ENCODE measurements around the gene NKAP.
"Not testable (repeated sequence)": the region's sequence is repeated elsewhere in the genome, so short reads cannot be mapped to it uniquely, and the experiment has no call there.

NKAP gene

GRCh38 chrX:119954374-119954773 lies 10.8 kb upstream of the NKAP start:
- no peak for TF ChIP-seq CTCF (IDR thresholded peaks at IDR 0.05; ENCODE audit: low read depth, low read length)

DNA sequence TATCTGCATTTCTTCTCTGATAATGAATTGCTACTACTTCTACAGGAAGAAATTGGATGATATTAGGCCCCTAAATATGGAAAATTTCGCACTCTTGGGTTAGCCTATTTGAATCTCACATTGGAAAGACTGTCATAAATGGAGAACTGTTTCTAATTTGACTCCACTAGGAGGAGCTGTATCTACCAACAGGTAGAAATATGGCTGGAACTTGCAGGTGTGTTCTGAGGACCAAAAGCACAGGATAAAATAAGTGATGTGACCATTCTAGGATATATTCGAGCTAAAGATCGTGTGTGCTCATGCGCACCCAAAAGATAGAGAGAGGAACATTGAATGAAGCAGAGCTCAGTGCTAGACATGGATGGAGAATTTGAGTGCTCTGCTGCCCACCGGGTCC lies 4.8 kb upstream of the NKAP start:
- DNase-seq (ENCODE audit: extremely low read depth, low read depth), result no peak
- no peak for TF ChIP-seq CTCF (IDR thresholded peaks at IDR 0.05; ENCODE audit: low read depth, low read length)

More at GRCh38 chrX:119954374-119954773, 10.8 kb upstream of the NKAP start:
- DNase-seq (ENCODE audit: extremely low read depth, low read depth), result no peak

GRCh38 chrX:119945481-119945880 lies 1.9 kb upstream of the NKAP start:
- no peak for DNase-seq (ENCODE audit: extremely low read depth, low read depth)
- TF ChIP-seq CTCF (IDR thresholded peaks at IDR 0.05; ENCODE audit: low read depth, low read length), result no peak

DNA sequence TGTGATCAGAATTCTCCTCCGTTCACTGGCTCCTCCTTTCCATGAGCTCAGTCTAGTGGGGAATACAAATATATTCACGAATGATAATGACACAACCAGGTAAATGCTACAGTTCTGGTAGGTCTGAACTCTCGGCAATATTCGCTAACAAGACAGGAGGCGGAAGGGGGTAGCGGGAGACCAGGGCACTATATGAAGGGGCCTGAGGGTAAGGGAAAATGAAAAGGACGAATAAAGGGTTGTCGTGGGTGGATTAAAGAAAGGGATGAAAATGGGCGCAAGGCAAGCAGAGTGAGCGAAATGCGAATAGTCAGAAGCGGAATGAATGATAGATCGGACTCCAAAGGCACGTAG lies 743 bp downstream of the NKAP start:
- DNase-seq (ENCODE audit: extremely low read depth, low read depth), result no peak
- no peak for TF ChIP-seq CTCF (IDR thresholded peaks at IDR 0.05; ENCODE audit: low read depth, low read length)

DNA sequence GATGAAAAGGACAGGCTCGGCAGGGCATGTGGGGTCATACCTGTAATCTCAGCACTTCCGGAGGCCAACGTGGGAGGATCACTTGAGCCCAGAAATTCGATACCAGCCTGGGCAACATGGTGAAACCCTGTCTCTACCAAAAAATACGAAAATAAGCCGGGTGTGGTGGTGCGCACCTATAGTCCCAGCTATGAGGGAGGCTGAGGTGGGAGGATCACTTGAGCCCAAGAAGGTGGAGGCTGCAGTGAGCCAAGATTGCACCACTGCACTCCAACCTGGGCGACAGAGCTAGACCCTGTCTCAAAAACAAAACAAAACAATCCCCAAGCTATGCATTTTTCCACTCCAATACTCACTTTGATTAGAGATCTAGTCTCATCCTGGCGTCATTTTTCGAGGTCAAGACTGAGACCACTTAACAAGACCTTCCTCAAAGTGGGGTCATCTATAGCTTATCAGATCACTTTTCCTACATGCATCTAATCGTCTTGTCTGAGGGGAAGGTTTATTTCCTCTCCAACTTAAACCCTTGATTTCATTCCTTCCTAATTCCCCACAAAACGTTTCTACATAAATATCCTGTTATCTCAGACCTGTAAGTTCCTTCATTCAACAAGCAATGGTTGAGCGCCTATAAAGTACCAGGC lies 1.3 kb downstream of the NKAP start:
- TF ChIP-seq CTCF (IDR thresholded peaks at IDR 0.05; ENCODE audit: low read depth, low read length), result no peak

DNA sequence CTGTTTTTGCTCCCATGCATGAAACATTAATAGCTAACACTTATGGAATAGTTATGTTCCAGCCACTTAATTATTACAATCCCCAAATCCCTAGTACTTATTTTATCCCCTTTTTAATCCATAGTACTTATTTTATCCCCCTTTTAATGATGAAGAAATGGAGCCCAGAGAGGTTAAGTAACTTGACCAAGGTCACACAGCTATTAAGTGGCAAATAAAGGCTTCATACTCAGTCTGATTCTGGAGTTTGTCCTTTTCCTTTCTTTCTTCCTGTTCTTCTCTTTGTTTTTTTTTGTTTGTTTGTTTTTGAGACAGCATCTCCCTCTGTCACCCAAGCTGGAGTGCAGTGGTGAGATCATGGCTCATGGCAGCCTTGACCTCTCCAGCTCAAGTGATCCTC lies 2.2 kb downstream of the NKAP start:
- DNase-seq (ENCODE audit: extremely low read depth, low read depth), result no peak
- TF ChIP-seq CTCF (IDR thresholded peaks at IDR 0.05; ENCODE audit: low read depth, low read length), result no peak

More for the DNA sequence above, 1.3 kb downstream of the NKAP start:
- DNase-seq (ENCODE audit: extremely low read depth, low read depth), result no peak

DNA sequence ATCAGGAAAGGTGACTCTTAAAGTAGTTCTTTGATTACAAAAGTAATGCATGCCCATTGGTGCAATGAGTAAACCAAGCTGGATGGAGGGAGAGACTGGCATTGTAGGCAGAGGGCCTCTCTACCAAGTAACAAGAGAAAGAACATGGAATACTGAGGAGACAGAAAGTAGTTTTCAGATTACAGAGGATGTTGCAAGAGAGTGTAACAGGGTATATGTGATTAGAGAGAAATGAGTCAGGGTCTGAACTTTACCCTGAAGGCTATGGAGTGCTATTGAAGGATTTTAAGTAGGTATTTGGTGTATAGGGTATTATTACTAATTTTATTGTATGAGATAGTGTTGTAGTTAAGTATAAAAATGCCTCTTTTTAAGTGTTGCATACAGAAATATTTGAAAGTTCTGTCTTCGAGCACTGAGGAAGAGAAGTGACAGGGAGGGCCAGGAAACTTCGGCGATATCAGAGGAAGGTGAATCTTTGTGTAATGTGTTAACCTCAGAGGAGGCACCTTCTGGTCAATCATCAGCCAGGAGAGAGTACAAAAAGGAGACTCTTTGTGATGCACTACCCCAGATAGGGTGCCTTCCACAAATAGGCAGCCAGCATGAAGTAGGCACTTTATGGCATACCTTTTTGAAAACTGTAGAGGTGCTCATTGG lies 8.2 kb downstream of the NKAP start:
- DNase-seq (ENCODE audit: extremely low read depth, low read depth), result no peak
- TF ChIP-seq CTCF (IDR thresholded peaks at IDR 0.05; ENCODE audit: low read depth, low read length), result no peak

DNA sequence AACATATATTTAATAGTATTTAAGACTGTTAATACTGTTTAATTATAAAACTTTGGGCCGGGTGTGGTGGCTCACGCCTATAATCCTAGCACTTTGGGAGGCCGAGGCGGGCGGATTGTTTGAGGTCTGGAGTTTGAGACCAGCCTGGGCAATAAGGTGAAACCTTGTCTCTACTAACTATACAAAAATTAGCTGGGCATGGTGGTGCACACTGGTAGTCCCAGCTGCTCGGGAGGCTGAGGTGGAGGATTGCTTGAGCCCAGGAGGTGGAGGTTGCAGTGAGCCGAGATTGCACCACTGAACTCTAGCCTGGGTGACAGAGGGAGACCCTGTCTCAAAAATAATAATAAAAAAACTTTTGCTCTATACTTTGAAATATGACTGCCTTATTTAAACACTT lies 21.2 kb downstream of the NKAP start:
- not testable (repeated sequence) for DNase-seq (ENCODE audit: extremely low read depth, low read depth)
